GM21737 (cell line): ENCODE measurements around the gene UQCRFS1.

Experiments used
- ATAC-seq: cut with Tn5 transposase; IDR thresholded peaks from one replicate; pipeline ENCODE4 v1.9.1; 2021; ENCODE audit warnings: mild to moderate bottlenecking, moderate library complexity; ENCODE audit not compliant: unreplicated experiment

Gene UQCRFS1

DNA sequence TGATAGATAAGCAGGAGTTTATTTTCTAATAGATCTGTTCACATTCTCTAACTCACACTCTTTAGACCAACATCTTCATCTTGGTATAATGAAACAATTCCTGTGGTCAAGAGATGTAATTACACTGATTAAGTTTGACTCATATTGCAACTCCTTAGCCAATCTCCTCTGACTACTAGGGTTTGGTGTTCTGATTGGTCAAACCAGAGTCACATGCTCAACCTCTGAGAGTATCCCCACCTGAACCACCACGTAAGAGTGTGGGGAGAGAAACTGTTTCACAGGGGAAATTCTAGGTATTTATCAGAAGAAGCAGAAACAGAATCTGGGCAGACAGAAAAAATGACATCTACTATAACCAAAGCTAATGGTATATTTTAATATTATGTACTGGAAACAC lies 42.4 kb downstream of the UQCRFS1 start:
- no peak for ATAC-seq

DNA sequence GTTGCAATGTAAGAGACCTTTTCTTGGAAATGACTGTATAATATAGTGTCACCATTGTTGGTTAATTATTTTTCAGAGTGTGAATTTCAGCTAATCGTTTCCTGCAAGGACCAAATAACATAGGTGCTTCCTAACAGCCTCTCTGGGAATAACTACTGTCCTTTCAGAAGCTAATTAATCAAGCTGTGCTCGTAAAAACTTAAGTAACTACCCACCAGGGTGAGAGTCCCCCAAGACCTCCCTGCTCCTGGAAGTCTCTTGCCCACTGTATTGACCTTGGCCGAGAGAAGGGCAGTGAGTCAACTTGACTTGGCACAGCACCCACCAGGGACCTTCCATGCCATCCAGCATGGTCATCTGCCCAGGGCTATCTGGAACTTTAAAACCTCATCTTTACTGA lies 50.3 kb downstream of the UQCRFS1 start:
- no peak for ATAC-seq

DNA sequence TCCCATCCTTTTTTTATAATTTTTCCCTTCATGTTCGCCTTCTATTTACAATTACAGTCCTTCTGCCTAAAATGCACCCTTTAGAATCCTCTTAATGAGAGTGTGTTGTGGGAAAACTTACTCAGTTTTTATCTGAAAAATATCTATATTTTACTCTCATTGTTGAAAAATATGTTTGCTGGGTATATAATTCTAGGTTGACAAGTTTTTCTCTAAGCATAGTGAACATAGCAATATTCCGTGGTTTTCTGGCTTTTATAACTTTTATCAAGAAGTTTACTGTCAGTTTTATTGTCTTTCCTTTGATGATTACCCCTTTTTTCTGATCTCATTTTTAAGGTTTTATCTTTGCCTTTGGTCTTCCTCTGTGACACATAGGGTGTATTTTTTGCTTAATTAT lies 57.3 kb downstream of the UQCRFS1 start:
- ATAC-seq = no peak
